Esophagus squamous epithelium (tissue), 4 donors: ENCODE data around the gene PYY.

Source experiments
- CTCF ChIP-seq, 6 experiments: fragments of 450-650 bp in 4 of 6; fragments of 200-600 bp in 2 of 6; sonication (generic) in 2 of 6; IDR thresholded peaks; one replicate each; pipeline ENCODE4 v1.5.1; 2016 to 2019; ENCODE audit warnings: antibody characterized with exemption in 6 of 6, mild to moderate bottlenecking in 4 of 6, moderate library complexity in 4 of 6
- POLR2A ChIP-seq, 4 donors: fragments of 450-650 bp; IDR thresholded peaks; one replicate each; pipeline ENCODE4 v1.6.1; 2017; ENCODE audit warnings: antibody characterized with exemption in 4 of 4, mild to moderate bottlenecking in 4 of 4, moderate library complexity in 3 of 4

DNA sequence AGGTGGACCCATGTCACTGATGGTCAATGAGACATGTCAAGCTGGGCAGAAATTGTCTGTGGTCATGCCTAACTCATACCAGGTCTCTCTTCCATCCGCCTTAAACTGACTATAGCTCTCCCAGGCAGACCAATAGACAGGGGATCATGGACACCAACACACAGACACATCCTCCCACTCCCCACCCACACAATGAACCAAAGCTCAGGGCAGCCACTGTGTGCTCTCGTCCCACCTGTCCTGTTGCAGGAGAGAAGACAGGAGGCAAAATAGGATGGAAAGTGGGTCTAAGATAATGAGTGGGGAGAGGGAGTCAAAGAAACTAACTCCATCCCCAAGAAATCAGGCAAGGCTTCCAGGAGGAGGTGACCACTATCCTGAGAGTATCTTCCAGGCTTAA lies 3.2 kb downstream of the PYY start:
- TF ChIP-seq CTCF (IDR thresholded peaks at IDR 0.05) (no peak), POLR2A (IDR thresholded peaks at IDR 0.05) (no peak)
